Stomach (tissue), 4 donors: ENCODE results near the gene CLEC18A.

Experiments used
- CTCF ChIP-seq, 7 experiments: fragments of 450-650 bp in 4 of 7; fragments of 200-600 bp in 3 of 7; sonication (generic) in 3 of 7; IDR thresholded peaks; one replicate each; pipeline ENCODE4 v1.5.1; 2016 to 2019; ENCODE audit warnings: antibody characterized with exemption in 7 of 7, control low read depth in 2 of 7, mild to moderate bottlenecking in 1 of 7
- EP300 ChIP-seq: sonication (generic); formaldehyde crosslinking; IDR thresholded peaks from one replicate; pipeline ENCODE4 v1.6.1; 2017; ENCODE audit warnings: antibody characterized with exemption
- POLR2A ChIP-seq, 4 donors: fragments of 450-650 bp; IDR thresholded peaks; one replicate each; pipeline ENCODE4 v1.6.1; 2016; ENCODE audit warnings: antibody characterized with exemption in 4 of 4, control low read depth in 2 of 4, mild to moderate bottlenecking in 1 of 4, moderate library complexity in 1 of 4
- POLR2AphosphoS5 ChIP-seq, 3 donors: sonication (generic); formaldehyde crosslinking; IDR thresholded peaks; one replicate each; pipeline ENCODE4 v1.6.1; 2016; ENCODE audit warnings: antibody characterized with exemption in 3 of 3

GRCh38 chr16:69924777-69925191 is 26.4 kb upstream of the CLEC18A start:
- TF ChIP-seq CTCF (IDR thresholded peaks at IDR 0.05) (no peak), EP300 (no peak), POLR2A (IDR thresholded peaks at IDR 0.05) (no peak), POLR2AphosphoS5 (IDR thresholded peaks at IDR 0.05) (no peak)
